Fibroblast of upper back skin (primary cell): ENCODE results near the gene SLC66A2.
"Not testable (repeated sequence)": the region's sequence is repeated elsewhere in the genome, so short reads cannot be mapped to it uniquely, and the experiment has no call there.

Experiments used
- DNase-seq: peaks from one replicate; pipeline ENCODE4 v3.0.0-alpha.2; 2013

SLC66A2 gene

GRCh38 chr18:79900610-79901570 lies 50.6 kb downstream of the SLC66A2 start:
- DNase-seq, result no peak

GRCh38 chr18:79899609-79900445 lies 51.6 kb downstream of the SLC66A2 start:
- no peak for DNase-seq

- no peak for DNase-seq
These were observed 52.4 kb downstream of the SLC66A2 start for GRCh38 chr18:79898952-79899608.

GRCh38 chr18:79897940-79898625 lies 53.4 kb downstream of the SLC66A2 start:
- no peak for DNase-seq

GRCh38 chr18:79896738-79897137 lies 54.7 kb downstream of the SLC66A2 start:
- DNase-seq, result no peak

- no peak for DNase-seq
These were observed 60.8 kb downstream of the SLC66A2 start for GRCh38 chr18:79890674-79891073.

GRCh38 chr18:79889569-79889968 lies 61.9 kb downstream of the SLC66A2 start:
- DNase-seq, result no peak

- no peak for DNase-seq
These were observed 63.4 kb downstream of the SLC66A2 start for GRCh38 chr18:79888016-79888415.

GRCh38 chr18:79887181-79888000 lies 64.1 kb downstream of the SLC66A2 start:
- no peak for DNase-seq

GRCh38 chr18:79884963-79885728 lies 66.3 kb downstream of the SLC66A2 start:
- DNase-seq, result no peak

GRCh38 chr18:79884294-79884962 lies 67.0 kb downstream of the SLC66A2 start:
- no peak for DNase-seq

- no peak for DNase-seq
These were observed 67.8 kb downstream of the SLC66A2 start for GRCh38 chr18:79883461-79884293.

- no peak for DNase-seq
These were observed 68.8 kb downstream of the SLC66A2 start for GRCh38 chr18:79882522-79883241.

- no peak for DNase-seq
These were observed 69.8 kb downstream of the SLC66A2 start for GRCh38 chr18:79881695-79882094.

- DNase-seq, result no peak
These were observed 71.9 kb downstream of the SLC66A2 start for GRCh38 chr18:79879566-79879965.

GRCh38 chr18:79878741-79879378 lies 72.6 kb downstream of the SLC66A2 start:
- DNase-seq, result no peak

- DNase-seq, result not testable (repeated sequence)
These were observed 73.2 kb downstream of the SLC66A2 start for GRCh38 chr18:79878246-79878645.
